SHP77 treated with DMSO at 0.1 percent for 48 hours (cell line): ENCODE results near the gene CCDC89.
A peak's percentile ranks its signal among the peaks of the same experiment; 100 is the strongest.

ENCODE experiments used
- DNase-seq: peaks from one replicate; lab custom pipeline; 2025; lab: John Stamatoyannopoulos, UW

CCDC89 gene

DNA sequence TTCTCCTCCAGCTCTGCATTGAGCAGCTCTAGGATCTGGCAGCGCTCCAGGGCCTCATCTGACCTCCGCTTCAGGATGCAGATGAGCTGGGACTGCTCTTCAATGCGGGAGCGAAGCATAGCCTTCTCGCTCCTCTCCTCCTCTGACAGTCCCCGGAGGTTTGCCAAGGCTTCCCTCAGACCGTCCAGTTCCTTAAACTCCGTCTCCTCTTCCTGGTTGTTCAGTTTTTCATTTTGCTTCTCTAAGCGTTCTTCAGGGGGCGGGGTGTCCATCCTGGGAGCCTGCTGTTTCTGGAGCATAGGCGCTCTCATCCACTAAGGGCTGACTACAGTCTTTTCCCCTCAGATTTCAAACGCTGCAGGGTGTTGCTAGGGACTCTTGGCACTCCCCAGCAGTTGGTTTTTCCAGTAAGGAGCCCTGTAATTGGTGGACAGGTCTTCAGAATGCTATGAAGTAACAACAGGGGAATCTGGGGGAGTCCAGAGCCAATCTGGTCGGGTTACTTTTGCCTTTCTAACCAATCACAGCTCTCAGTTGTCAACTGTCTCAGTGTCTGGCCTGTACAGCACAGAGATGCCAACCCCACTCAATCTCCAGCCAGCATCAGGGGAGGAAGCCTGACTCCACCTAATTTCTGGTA, at the start of gene CCDC89:
TSS of gene CCDC89 (minus strand) at position 376 of the 640 bp plus-strand sequence. CDS start at position 311, 65 bp downstream.
- peak; percentile 99 for DNase-seq

GRCh38 chr11:85732965-85733364, 47.0 kb upstream of the CCDC89 start:
- no peak for DNase-seq

GRCh38 chr11:85726381-85726780, 40.4 kb upstream of the CCDC89 start:
- no peak for DNase-seq

- no peak for DNase-seq
Observed at GRCh38 chr11:85725510-85726258, 39.7 kb upstream of the CCDC89 start.

DNA sequence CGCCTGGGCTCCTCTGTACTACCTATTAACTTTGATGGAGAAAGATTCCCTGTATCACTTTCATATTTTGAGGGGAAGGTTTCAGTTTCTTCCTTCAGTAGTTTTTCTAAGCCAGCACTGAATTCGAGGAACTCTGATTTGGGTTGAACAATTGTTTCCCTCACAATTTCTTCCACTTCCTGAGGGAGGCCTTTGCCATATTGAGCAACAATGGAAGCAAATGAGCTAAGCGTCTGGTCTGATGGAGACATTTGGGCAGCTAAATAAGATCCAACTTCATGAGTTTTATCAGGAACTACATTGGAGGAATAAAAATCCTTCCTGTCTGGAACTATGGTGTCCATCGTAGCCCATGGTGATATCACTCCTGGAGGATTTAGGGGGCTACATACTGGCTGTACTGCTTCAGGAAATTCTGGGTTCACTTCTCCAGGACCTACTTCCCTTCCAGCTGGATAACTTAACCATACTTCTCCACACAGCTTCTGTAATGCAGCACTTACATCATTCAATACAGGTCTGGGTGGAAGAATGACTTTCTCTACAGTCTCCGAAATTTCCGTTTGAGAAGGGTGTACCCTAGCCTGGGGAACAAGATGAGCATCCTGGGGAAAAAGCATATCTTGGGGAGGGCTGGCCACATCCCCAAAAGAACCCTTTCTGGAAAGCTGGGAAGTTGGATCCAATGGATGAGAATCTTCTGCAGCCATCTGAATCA, 38.9 kb upstream of the CCDC89 start:
- no peak for DNase-seq

DNA sequence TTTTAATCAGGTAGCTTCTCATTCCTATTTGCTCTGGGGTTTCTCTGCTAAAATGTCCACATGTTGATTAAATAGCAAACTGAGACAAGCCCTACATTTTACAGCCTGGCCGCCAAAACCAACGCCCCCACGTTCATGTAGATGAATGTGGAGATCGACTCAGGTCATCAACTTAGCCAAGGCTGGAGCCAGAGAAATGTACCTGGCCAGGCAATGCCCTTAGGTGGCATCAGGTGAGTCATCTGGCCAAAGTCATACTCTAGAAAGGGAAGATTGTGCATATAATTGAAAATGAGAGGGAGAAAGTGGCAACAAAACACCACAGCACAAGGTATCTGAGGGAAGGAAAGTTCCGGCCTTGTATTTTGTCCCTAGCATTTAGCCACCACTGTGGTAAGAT, 37.1 kb upstream of the CCDC89 start:
- DNase-seq, result no peak

DNA sequence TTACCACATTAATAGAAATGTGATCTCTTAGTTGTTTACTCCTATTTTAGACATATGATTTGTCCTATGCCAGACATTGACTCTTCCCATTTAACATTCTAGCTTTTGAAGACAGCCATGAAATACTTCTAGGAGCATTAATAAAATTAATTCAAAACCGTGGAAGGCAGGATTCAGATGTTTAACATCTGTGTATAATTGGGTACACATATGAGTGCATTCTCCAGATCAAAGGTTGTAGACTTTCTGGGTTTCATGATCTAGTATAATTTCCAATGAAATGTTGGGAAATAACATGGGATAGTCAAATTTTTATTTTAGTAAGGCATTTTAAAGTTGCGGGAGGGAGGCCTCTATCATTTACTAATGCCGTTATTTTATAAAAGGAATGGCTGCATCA, 35.2 kb upstream of the CCDC89 start:
- DNase-seq, result no peak

DNA sequence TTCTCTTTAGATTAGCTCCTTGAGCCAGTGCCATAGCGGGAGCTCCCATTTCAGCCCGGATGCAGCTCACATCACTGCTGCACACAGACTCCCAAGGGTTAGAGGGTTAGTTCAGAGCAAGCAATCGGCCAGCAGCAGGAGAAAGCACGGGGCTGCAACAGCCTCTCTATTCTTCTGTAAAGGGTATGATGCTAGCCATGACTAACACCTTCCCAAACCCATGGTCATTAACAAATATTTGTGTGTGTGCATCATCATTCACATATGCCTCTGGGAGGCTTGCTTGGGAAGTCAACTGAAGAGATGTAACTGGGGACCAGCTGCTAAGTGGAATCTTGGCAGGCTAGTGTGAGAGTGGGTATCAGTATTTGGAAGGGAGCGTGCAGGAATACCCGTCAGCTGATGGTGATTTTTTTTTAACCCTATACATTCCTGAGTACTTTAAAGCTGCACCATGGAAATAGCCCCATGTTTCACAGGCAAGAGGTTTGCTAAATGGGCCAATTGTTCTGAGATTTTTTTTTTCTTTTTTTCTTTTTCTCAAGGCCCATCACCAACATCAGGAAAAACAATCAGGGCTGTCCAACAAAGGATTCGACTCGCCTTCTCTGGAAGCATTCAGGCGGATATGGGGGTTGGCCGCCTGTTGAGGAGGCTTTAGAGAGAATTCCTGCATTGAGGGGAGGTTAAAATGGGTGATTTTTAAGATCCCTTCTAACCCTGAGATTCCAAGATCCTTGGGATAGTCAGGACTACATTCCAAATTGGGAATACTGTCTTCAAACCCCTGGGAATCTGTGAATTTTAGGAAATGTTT, 33.2 kb upstream of the CCDC89 start:
- no peak for DNase-seq

- DNase-seq, result no peak
Observed at GRCh38 chr11:85718126-85718943, 32.3 kb upstream of the CCDC89 start.

- DNase-seq, result no peak
Observed at GRCh38 chr11:85717429-85717828, 31.4 kb upstream of the CCDC89 start.

DNA sequence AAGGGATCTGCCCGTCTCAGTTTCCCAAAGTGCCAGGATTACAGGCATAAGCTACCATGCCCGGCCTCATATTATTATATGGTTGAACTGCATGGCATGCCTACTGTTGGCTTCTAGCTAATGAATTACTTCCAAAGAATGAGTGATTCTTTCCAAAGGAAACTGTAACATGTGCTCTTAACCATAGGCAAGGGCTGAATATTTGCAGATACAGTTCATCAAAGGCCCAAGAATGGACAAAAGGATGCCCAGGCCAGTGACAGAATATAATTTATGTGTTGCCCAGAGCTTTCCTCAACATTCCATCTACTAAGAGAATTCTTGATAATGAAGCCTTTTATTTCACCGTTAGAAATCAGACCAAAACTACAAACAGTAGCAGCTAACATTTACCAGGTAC, 27.0 kb upstream of the CCDC89 start:
- DNase-seq, result no peak

GRCh38 chr11:85710917-85711316, 24.9 kb upstream of the CCDC89 start:
- DNase-seq, result no peak

GRCh38 chr11:85709941-85710702, 24.1 kb upstream of the CCDC89 start:
- no peak for DNase-seq

DNA sequence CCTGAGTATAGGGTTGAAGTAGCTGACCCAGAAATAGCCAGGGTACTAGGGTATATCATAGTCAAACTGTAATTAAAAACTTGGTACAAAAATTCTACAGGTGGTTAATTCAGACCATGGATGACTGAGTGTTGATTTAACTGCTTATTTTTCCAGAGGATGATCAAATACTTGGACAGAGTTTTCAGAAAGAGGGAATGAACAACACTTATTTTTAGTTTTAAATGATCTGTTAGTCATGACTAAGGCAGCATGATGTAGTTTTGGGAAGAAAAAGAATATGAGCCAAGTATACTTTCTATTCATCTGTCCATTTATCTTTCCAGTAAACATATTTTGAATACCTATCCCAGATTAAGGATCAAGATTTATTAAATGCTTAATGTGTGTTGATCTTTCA, 19.8 kb upstream of the CCDC89 start:
- DNase-seq, result no peak

- DNase-seq, result no peak
Observed at GRCh38 chr11:85704967-85705366, 19.0 kb upstream of the CCDC89 start.

GRCh38 chr11:85699957-85700741, 14.2 kb upstream of the CCDC89 start:
- no peak for DNase-seq

GRCh38 chr11:85698195-85698594, 12.2 kb upstream of the CCDC89 start:
- no peak for DNase-seq

DNA sequence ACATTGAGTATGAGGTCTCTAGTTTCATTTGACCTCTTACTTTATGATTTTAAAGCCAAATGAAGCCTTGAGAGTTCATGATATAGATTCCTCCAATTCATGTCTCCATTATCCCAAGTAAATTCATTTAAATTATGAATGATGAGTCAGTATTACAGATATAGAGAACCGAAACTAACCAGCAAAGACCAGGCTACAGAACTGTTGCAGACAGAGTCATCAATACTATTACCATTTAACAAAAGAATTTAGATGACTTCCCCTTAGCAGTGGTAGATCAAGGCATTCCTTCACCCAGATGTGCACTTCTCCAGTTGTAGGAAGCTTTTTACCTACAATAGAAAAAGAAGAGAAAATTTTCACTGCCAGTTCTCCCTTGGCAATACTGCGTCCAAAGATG, 11.8 kb upstream of the CCDC89 start:
- DNase-seq, result no peak

DNA sequence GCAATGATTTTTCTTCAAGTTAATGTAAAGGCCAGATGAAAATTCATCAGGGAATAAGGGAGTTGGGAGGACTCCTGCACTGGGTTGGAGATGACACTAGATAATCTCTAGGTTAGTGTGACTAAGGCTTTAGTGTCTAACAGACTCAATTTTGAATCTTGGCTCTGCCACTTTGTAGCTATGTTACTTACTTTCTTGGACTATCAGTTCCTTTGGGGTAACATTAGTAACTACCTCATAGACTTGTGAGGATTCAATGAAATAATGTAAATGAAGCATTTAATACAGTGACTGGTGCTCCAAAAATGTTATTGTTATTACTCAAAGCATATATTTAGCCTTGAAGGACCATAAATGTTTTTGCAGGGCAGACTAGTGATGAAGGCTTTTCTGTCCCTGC, 9.6 kb upstream of the CCDC89 start:
- DNase-seq, result no peak
